ENCODE data around the gene PCDHGB6.

- TF ChIP-seq CTCF (IDR thresholded peaks at IDR 0.05): no peak
- TF ChIP-seq POLR2A (IDR thresholded peaks at IDR 0.05): no peak
Measured at GRCh38 chr5:141383345-141383744, 24.5 kb upstream of the PCDHGB6 start.
